CD4-positive, alpha-beta T cell treated with Interleukin-15 for 4 hours (primary cell): ENCODE results near the gene ZNF440.
A peak's percentile ranks its signal among the peaks of the same experiment; 100 is the strongest.
"Not testable (repeated sequence)": the region's sequence is repeated elsewhere in the genome, so short reads cannot be mapped to it uniquely, and the experiment has no call there.

Experiments
- DNase-seq: peaks from one replicate; pipeline ENCODE4 v3.0.0-alpha.2; 2020; ENCODE audit warnings: low spot score

Gene ZNF440

GRCh38 chr19:11828957-11829876 is 15.1 kb downstream of the ZNF440 start:
- not testable (repeated sequence) for DNase-seq

GRCh38 chr19:11832253-11832912 is 18.3 kb downstream of the ZNF440 start:
- no peak for DNase-seq

- DNase-seq = no peak
These were observed 19.5 kb downstream of the ZNF440 start for GRCh38 chr19:11833541-11833940.

GRCh38 chr19:11835626-11836066 is 21.6 kb downstream of the ZNF440 start:
- DNase-seq = not testable (repeated sequence)

GRCh38 chr19:11843722-11844121 is 29.6 kb downstream of the ZNF440 start:
- no peak for DNase-seq

- not testable (repeated sequence) for DNase-seq
These were observed 33.5 kb downstream of the ZNF440 start for GRCh38 chr19:11847615-11848014.

GRCh38 chr19:11848200-11848593 is 34.1 kb downstream of the ZNF440 start:
- DNase-seq = no peak

GRCh38 chr19:11848594-11849469 is 34.8 kb downstream of the ZNF440 start, which contains the start of gene ZNF439:
Gene ZNF439 (plus strand): TSS chr19:11848726. CDS start chr19:11848868, 142 bp downstream.
- peak; percentile 85 for DNase-seq

- not testable (repeated sequence) for DNase-seq
These were observed 36.2 kb downstream of the ZNF440 start for GRCh38 chr19:11850289-11850688.

- DNase-seq = no peak
These were observed 39.3 kb downstream of the ZNF440 start for GRCh38 chr19:11853358-11853757.

- no peak for DNase-seq
These were observed 42.6 kb downstream of the ZNF440 start for GRCh38 chr19:11856596-11857250.

GRCh38 chr19:11860721-11861120 is 46.6 kb downstream of the ZNF440 start:
- DNase-seq = no peak

- DNase-seq = no peak
These were observed 47.2 kb downstream of the ZNF440 start for GRCh38 chr19:11861301-11861700.

- not testable (repeated sequence) for DNase-seq
These were observed 53.7 kb downstream of the ZNF440 start for GRCh38 chr19:11867766-11868165.

GRCh38 chr19:11868188-11868587 is 54.1 kb downstream of the ZNF440 start:
- no peak for DNase-seq

- no peak for DNase-seq
These were observed 58.6 kb downstream of the ZNF440 start for GRCh38 chr19:11872624-11873023.

GRCh38 chr19:11873762-11874161 is 59.7 kb downstream of the ZNF440 start:
- DNase-seq = no peak

- peak; percentile 33 for DNase-seq
These were observed 65.7 kb downstream of the ZNF440 start for GRCh38 chr19:11879687-11880266.

GRCh38 chr19:11880598-11880997 is 66.5 kb downstream of the ZNF440 start:
- DNase-seq = no peak

- peak; percentile 63 for DNase-seq
These were observed 67.2 kb downstream of the ZNF440 start for GRCh38 chr19:11881151-11881800.

- DNase-seq = no peak
These were observed 68.5 kb downstream of the ZNF440 start for GRCh38 chr19:11882606-11883005.
